UCSD-AML1 (cell line): ENCODE measurements around the gene RUNX2.
"Not testable (repeated sequence)": the region's sequence is repeated elsewhere in the genome, so short reads cannot be mapped to it uniquely, and the experiment has no call there.

Experiments
- DNase-seq: peaks from one replicate; lab custom pipeline; 2025; ENCODE audit not compliant: unreplicated experiment; lab: John Stamatoyannopoulos, UW

RUNX2 gene

GRCh38 chr6:45548657-45549515 is 220.8 kb downstream of the RUNX2 start:
- DNase-seq, result no peak

GRCh38 chr6:45552536-45552935 is 224.4 kb downstream of the RUNX2 start:
- DNase-seq, result no peak

GRCh38 chr6:45553730-45554344 is 225.7 kb downstream of the RUNX2 start:
- DNase-seq, result no peak

GRCh38 chr6:45554591-45554990 is 226.5 kb downstream of the RUNX2 start:
- DNase-seq, result no peak

- DNase-seq, result no peak
Measured at GRCh38 chr6:45555981-45556771, 228.0 kb downstream of the RUNX2 start.

GRCh38 chr6:45556828-45557227 is 228.7 kb downstream of the RUNX2 start:
- DNase-seq, result no peak

GRCh38 chr6:45557454-45557853 is 229.3 kb downstream of the RUNX2 start:
- DNase-seq, result no peak

- DNase-seq, result no peak
Measured at GRCh38 chr6:45558858-45559257, 230.7 kb downstream of the RUNX2 start.

GRCh38 chr6:45560321-45560820 is 232.2 kb downstream of the RUNX2 start:
- DNase-seq, result not testable (repeated sequence)

GRCh38 chr6:45562171-45562570 is 234.0 kb downstream of the RUNX2 start:
- DNase-seq, result no peak

- no peak for DNase-seq
Measured at GRCh38 chr6:45563041-45563440, 234.9 kb downstream of the RUNX2 start.

- DNase-seq, result no peak
Measured at GRCh38 chr6:45563844-45564243, 235.7 kb downstream of the RUNX2 start.

GRCh38 chr6:45566882-45567281 is 238.8 kb downstream of the RUNX2 start:
- DNase-seq, result no peak

GRCh38 chr6:45567879-45568278 is 239.7 kb downstream of the RUNX2 start:
- no peak for DNase-seq

GRCh38 chr6:45568626-45569025 is 240.5 kb downstream of the RUNX2 start:
- no peak for DNase-seq

- DNase-seq, result no peak
Measured at GRCh38 chr6:45569210-45569945, 241.2 kb downstream of the RUNX2 start.

GRCh38 chr6:45571159-45571558 is 243.0 kb downstream of the RUNX2 start:
- no peak for DNase-seq

GRCh38 chr6:45572833-45573232 is 244.7 kb downstream of the RUNX2 start:
- DNase-seq, result no peak

- DNase-seq, result no peak
Measured at GRCh38 chr6:45574014-45574461, 245.9 kb downstream of the RUNX2 start.

GRCh38 chr6:45574885-45575284 is 246.8 kb downstream of the RUNX2 start:
- no peak for DNase-seq
